SK-N-SH (cell line): ENCODE data around the gene OBP2A.

Experiments used
- CHD2 ChIP-seq: fragments of 150-350 bp; IDR thresholded peaks from 2 replicates; pipeline ENCODE4 v1.6.1; 2018; ENCODE audit warnings: low read length; ENCODE audit not compliant: partially characterized antibody
- CTCF ChIP-seq: fragments of 200-600 bp; sonication (generic); IDR thresholded peaks from 2 replicates; pipeline ENCODE4 v1.6.1; 2017; ENCODE audit warnings: antibody characterized with exemption, mild to moderate bottlenecking, moderate library complexity
- ELF1 ChIP-seq: IDR thresholded peaks from 2 replicates; pipeline ENCODE4 v1.4.0; 2012
- EP300 ChIP-seq, 2 experiments: IDR thresholded peaks; 2 replicates each; pipeline versions ENCODE4 v1.4.0 to v1.6.1; 2012; ENCODE audit warnings: borderline replicate concordance in 1 of 2, low read depth in 1 of 2, low read length in 1 of 2
- FOSL2 ChIP-seq: IDR thresholded peaks from 2 replicates; pipeline ENCODE4 v1.4.0; 2012; ENCODE audit warnings: low read depth, mild to moderate bottlenecking, moderate library complexity, borderline replicate concordance
- GATA2 ChIP-seq: sonication (generic); formaldehyde crosslinking; IDR thresholded peaks from 2 replicates; pipeline ENCODE4 v1.5.0; 2020; ENCODE audit warnings: mild to moderate bottlenecking, missing genetic modification reagents
- NFIC ChIP-seq: IDR thresholded peaks from 2 replicates; pipeline ENCODE4 v1.4.0; 2012; ENCODE audit warnings: borderline replicate concordance
- PBX3 ChIP-seq: IDR thresholded peaks from 2 replicates; pipeline ENCODE4; 2012
- RAD21 ChIP-seq: IDR thresholded peaks from 2 replicates; pipeline ENCODE4 v1.6.1; 2012; ENCODE audit warnings: mild to moderate bottlenecking, low read length
- REST ChIP-seq: IDR thresholded peaks from 2 replicates; pipeline ENCODE4 v1.6.1; 2012; ENCODE audit warnings: mild to moderate bottlenecking, low read depth, low read length, moderate library complexity
- RXRA ChIP-seq: IDR thresholded peaks from 2 replicates; pipeline ENCODE4 v1.4.0; 2012; ENCODE audit warnings: low read depth, mild to moderate bottlenecking, borderline replicate concordance
- TCF12 ChIP-seq: IDR thresholded peaks from 2 replicates; pipeline ENCODE4 v1.4.0; 2012
- USF2 ChIP-seq: fragments of 150-350 bp; IDR thresholded peaks from 2 replicates; pipeline ENCODE4 v1.6.1; 2017; ENCODE audit warnings: antibody characterized with exemption, low read length, low read depth, borderline replicate concordance

- TF ChIP-seq CTCF (no peak), PBX3 (no peak), GATA2 (CRISPR knock-in tag) (no peak), RXRA (no peak), REST (no peak), EP300 (IDR thresholded peaks at IDR 0.05; ENCODE audit: borderline replicate concordance in 1 of 2, low read depth in 1 of 2, low read length in 1 of 2) (no peak), ELF1 (no peak), FOSL2 (no peak), NFIC (no peak), RAD21 (no peak), TCF12 (no peak), USF2 (no peak), CHD2 (no peak)
Observed at GRCh38 chr9:135516132-135516860, 29.6 kb upstream of the OBP2A start.
